HS-5 (cell line): Measurements from ENCODE around the gene NDUFB2.
"Not testable (repeated sequence)": the region's sequence is repeated elsewhere in the genome, so short reads cannot be mapped to it uniquely, and the experiment has no call there.

Experiments
- DNase-seq: peaks from one replicate; pipeline ENCODE4 v3.0.0-alpha.2; 2012; ENCODE audit warnings: low read depth

Gene NDUFB2

DNA sequence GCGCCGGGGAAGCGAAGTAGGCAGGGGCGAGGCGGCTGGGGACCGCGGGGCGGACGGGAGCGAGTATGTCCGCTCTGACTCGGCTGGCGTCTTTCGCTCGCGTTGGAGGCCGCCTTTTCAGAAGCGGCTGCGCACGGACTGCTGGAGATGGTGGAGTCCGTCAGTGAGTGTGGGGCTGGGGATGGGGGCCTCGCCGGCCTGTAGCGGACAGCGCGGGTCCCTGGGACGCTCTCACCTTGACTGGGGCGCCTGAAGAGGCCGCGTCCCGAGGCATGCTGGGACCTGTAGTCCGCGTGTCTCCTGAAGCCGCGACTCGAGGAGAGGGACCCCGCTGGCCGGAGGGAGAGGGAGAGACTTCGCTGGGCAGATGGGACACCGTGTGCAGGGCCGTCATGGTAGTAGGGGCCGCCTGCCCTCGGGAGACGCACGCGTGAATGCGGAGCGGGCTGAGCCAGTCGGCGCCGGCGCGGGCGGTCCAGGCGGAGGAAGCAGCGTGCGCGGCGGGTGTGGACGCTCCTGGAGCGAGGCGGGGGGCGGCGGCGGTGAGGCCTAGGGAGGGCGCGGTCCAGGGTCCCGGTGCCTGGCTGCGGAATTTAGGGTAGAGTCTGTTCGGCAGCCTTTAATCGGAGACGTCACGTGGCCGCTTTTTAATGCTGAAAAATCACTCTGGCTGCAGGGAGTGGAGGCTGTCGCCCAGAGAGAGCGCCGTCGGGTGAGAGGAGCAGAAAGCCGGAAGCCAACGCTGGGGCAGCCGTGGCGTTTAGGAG is at the start of gene NDUFB2:
TSS of gene NDUFB2 (plus strand) at position 29 of the 767 bp plus-strand sequence. CDS start at position 66, 37 bp downstream.
- DNase-seq, result peak; percentile 33

DNA sequence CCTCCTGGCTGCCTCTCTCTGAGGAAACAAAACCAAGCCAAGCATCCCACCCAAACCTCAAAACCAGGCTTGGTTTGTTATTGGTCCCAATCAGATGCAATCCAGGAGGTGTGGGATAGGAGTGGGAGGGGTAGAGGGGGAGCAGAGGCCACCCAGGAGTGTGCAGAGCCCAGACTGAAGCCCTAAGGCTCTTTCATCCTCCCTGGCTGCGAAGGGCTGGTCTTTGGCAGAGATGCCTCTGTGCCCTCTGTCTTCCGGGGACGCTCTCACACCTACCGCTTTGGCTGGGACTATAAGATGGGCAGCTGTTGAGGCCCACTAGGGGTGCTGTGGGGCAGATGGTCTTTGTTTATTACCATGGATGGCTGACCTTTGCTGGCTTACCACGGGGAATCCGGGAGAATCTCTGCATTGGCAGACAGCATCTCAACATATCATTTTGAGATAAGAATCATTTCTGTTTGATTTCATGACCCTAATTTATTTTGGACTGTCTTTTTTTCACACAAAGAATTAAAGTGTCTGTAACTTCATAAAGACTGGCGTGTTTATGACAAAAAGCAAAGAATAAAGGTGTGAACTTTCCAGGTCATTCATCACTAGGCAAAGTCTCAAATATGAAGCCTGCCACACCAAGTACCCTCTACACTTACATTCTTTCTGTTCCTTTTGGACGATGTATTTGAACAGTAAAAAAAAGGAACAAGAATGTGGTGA is 49.4 kb upstream of the NDUFB2 start:
- no peak for DNase-seq

DNA sequence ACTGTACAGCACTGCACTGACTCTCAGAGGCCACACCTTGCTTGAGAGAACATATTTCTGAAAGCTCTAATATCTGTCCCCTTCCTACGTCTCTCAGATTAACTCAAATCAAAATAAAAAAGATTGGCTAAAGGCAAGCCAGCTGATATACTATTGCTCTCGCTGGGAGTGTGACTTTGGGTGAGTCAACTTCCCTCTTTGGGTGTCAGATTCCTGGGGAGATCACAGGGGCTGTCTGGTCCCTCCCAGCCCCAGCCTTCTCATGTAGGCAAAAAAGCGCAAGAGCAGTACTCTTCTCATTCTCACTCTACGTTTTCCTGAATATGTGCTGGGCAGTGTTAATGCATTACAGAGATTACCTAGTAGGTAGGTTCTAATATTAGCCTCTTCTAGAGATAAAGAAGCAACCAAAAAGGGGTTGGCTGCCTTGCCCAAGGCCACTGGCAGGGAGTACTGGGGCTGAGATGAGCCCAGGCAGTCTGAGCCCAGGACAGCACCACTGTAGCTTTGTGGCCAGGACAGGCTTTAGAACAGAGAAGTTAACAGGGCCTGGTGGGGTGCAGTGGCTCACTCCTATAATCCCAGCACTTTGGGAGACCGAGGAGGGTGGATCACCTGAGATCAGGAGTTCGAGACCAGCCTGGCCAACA is 46.8 kb upstream of the NDUFB2 start:
- DNase-seq, result no peak

DNA sequence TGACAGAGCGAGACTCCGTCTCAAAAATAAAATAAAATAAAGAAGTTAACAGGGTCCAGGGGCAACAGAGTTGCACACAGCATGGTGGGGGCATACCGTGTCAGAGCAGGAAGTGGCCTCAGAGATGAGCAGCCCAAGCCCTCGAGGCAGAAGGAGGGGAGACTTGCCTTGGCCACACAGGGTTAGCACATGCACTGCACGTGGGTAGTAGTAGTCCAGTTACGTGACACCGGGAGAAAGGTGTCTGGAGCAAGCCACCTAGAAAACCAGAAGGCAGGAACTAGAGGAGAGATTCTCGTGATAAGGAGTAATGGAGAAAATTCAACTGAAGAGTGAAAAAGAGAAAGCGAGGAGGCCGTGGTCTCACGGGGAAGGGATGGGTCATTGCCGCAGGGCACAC is 46.1 kb upstream of the NDUFB2 start:
- no peak for DNase-seq

DNA sequence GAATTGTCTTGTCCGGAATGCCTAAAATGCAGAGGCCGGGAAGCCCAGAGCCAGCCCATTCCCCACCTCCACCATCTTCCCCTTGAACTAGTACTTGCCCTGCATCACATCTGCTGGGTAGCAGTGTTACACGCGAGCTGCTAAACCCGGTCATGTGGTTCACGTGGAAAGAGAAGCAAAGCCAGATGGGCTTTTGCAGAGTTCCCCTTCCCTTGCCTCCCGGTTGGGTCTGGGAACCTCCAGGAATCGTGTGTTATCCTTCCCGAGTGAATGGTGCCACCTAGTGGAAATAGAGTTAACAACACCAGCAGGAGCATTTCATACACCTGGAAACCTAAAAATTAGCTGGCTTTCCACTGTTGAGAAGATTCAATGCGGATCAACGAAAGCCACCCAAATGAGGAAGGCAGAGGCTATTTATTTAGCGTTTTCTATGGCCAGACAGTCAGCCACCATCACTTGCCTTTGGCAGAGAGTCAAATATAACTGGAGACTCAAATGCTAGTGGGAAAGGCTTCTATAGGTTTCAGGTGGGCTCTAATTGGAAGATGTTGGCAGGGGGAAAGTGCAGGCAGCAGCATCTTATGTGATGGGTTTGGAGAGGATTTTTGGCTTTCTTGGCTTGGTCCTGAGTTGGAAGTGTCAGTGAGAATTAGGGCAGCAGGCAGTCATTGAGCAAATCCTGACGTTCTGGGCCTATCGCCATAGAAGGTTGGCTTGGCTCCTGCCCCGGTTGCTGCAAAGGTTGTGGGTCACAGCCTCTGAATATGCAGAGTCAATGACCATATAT is 43.0 kb upstream of the NDUFB2 start:
- DNase-seq, result no peak

DNA sequence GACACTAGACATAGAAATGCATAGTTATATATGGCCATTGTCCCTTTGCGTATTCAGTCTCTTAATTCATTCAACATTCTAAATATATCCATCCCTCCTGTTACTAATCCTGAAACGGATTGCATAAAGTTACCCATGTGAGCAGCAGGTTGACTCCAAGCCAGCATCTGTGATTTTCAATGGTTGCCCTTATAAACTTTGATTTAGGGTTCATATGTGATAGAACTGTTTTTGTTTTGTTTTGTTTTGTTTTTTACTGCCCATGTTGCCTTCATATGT is 42.5 kb upstream of the NDUFB2 start:
- no peak for DNase-seq

DNA sequence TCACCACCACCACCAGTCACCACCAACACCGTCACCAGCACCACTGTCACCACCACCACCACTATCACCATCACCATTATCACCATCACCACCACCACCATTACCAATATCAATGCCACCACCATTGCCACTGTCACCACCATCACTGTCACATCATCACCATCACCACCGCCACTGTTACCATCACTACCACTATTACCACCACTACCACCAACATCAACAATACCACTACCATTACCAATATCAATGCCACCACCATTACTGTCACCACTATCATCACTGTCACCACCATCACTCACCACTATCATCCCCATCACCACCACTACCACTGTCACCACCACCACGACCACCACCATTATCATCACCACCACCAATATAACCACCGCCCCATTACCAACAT is 41.8 kb upstream of the NDUFB2 start:
- DNase-seq, result no peak

DNA sequence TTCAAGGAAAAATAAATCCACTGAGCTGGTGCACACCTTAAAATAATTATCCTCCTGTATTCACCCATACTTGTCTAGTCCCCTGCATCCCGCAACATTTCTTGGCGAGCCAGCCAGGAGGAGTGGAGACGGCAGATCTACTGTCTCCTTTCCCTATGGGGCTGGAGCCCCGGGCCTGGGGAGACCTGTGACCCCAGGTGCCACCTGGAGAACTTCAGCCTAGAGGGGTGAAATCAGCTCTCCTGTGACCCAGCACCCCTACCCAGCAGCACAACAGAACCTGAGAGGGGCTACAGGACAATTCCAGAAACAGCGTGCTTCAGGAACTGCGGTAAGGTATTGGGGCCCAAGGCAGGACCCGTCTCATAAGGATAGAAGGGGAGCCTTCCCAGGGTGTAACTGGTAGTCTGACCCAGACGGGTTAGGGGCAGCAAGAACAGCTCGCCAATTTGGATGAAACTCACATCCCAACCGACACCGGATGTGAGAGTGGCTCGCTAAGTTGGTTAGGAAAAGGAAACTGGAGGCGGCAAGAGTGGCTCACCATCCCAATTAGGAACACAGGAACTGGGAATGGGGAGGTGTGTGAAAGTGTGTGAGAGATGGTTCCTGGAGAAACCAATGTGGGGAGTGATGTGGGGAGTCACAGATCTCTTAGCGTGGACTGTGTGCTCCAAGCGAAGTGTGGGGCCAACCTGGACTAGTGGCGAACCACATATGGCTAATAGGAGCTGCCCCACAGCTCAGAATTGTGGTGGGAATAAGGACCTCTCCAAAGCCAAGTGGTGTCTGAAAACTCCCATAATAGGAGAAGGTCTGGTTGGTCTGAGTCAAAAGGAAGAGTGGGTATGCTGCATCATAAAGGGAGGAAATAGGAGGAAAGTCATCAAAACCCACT is 40.7 kb upstream of the NDUFB2 start:
- DNase-seq, result no peak

DNA sequence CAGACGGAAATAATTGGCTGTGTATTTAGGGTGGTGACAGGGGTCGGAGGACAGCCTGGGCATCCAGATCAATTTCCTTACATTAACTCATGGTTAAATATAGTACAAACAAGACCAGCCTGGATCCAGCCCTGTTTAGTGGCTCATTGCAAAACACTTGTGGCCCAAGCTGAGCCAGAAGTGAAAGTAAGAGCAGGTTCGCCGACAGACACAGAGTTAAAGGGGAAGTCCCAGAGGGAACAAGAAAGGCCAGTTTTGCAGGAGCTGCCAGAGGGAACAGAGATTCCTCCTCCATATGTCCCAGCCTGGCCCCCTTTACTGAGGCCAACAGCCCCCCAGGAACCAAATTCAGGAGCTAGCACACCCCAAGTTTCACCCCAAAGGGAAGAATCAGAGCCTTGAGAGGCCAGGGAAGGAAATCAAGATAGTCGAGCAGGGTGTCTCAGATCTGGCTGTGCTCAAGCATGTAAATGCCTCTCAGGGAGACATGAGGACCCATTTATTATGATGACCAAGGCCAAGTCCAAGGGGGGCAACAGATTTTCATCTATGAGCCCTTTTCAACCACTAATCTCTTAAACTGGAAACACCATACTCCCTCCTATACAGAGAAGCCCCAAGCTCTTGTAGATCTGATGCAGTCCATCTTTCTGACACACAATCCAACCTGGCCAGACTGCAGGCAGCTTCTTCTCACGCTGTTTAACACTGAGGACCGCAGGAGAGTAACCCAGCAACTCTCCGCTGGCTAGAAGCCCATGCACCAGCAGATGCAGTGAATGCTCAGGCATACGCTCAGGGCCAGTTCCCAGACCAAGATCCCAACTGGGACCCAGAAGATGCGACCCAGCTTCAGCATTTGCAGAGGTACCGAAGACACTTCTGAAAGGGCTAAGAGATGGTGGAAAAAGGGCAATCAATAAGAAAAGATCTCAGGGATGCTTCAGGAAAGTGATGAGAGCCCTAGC is 39.7 kb upstream of the NDUFB2 start:
- no peak for DNase-seq

DNA sequence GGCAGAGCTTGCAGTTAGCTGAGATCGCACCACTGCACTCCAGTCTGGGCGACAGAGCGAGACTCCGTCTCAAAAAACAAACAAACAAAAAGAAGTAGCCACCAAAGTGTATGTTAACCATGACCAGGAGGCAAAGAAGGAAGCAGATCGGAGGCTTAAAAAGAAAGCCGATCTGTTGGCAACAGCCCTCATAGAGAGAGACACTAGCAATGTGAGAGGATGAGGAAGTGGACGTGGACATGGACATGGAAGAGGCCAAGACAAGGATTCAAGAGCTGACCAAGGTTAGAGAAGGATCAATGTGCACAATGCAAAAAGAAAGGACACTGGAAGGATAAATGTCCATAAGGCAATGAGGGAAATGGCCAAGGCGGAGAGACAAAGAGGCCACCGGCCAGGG is 38.6 kb upstream of the NDUFB2 start:
- no peak for DNase-seq

DNA sequence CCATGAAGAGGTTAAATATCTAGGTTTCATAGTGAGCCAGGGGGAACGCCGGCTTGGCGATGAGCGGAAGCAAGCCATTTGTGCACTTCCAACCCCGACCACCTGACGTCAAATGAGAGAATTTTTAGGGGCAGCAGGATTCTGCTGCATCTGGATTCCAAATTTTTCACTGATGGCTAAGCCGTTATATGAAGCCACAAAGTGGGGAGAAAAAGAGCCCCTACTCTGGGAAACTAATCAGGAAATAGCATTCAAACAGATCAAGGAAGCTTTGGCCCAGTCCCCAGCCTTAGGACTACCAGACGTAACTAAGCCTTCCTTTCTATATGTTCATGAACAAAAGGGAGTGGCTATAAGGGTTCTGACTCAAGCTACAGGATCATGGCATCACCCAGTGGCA is 36.7 kb upstream of the NDUFB2 start:
- DNase-seq, result no peak

DNA sequence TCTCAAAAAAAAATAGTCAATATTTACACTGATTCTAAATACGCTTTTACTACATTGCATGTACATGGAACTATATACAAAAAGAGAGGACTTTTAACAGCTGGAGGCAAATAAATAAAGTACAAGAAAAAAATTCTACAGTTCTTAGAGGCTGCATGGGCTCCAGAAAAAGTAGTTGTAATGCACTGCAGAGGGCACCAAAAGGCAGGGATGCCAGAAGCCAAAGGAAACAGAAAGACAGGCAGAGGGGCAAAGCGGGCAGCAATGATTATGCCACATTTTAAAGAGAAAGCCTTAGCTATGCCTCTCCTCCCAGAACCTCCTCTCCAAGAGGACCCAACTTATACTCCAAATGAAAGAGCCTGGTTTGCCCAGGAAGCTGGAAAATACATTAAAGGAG is 35.4 kb upstream of the NDUFB2 start:
- DNase-seq, result no peak

DNA sequence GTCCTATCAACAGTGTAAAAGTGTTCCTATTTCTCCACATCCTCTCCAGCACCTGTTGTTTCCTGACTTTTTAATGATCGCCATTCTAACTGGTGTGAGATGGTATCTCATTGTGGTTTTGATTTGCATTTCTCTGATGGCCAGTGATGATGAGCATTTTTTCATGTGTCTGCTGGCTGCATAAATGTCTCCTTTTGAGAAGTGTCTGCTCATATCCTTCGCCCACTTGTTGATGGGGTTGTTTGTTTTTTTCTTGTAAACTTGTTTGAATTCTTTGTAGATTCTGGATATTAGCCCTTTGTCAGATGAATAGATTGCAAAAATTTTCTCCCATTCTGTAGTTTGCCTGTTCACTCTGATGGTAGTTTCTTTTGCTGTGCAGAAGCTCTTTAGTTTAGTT is 33.6 kb upstream of the NDUFB2 start:
- not testable (repeated sequence) for DNase-seq

DNA sequence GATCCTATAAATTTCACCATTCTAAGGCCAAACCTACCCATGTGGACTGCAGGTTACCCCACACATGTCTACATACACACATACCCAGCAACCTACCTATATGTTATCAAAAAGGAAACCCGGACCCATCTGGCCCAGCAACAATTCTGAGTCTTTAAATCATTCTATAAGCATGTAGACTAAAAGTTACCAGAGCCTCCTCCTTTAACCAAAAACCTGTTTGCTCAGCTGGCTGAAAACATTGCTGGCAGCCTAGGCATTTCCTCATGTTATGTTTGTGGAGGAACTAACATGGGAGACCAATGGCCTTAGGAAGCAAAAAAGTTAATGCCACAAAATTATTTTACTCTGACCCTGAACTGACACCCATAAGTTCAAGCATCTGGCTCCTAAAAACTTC is 29.0 kb upstream of the NDUFB2 start:
- DNase-seq, result no peak

DNA sequence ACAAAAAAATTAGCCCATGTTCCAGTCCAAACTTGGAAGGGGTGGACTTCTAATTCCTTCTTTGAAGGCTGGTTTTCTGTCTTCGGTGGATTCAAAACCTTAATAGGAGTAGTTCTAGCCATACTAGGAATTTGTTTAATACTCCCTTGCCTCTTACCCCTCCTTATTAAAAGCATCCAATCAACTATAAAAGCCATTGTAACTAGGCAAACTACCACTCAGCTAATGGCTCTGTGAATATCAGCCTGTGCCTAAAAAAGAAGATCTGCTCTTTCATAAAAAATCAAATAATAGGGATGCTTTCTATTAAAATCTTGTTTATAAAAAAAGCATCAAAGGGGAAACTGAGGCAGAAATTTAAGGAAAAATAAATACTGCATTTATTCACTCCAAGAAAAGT is 27.9 kb upstream of the NDUFB2 start:
- DNase-seq, result no peak

DNA sequence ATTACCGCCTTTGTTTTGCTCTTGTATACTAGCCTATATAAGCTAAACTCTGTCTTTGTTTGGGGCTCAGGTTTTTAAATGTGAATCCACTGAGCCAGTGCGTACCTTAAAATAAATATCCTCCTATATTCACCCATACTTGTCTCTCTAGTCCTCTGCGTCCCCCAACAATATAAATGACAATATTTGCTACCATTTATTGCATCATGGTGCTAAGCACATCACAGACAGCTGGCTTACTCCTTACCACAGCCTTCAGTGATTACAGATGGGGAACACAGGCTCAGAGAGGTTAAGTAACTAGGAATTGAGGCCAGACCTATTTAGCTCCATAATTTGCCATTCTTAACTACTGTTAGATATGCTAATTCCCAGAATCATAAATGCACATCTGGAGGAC is 27.2 kb upstream of the NDUFB2 start:
- no peak for DNase-seq

DNA sequence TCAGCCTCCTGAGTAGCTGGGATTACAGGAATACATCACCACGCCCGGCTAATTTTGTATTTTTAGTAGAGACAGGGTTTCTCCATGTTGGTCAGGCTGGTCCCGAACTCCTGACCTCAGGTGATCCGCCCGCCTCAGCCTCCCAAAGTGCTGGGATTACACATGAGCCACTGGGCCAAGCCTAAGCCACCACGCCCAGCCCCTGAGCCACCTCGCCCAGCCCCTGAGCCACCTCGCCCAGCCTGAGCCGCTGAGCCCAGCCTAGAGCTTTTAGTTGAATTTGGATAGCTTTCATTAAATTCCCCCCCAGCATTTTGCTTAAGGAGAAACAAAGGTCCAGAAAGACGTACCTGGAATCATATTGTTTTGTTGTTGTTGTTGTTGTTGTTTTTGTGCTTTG is 26.6 kb upstream of the NDUFB2 start:
- not testable (repeated sequence) for DNase-seq

DNA sequence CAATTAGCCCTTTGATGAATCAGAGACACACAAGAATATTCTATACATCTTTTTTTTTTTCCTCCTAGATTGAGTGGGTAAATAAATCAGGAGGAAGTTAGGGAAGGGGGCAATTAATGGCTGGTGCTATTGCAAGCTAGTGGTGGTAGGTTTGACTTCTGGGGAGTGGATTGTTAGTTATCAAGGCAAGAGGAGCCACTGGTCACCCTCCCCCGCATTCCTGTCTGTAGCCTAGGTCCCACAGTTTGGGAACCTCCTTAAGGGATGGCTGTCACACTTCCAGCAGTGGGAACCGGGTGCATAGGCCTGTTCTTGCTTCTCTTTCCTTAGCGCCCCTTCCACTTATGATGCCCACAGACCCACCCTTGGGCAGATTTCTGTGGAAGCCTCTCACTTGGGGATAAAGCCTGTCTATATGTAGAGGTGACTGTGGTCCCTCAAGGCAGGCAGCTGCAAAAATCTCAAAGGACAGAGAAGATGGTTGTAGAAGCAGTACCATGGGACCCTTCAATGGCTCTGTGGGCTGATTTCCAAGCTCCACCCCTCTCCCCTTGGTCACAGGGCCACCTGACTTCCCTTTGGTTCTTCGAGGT is 26.1 kb upstream of the NDUFB2 start:
- no peak for DNase-seq

DNA sequence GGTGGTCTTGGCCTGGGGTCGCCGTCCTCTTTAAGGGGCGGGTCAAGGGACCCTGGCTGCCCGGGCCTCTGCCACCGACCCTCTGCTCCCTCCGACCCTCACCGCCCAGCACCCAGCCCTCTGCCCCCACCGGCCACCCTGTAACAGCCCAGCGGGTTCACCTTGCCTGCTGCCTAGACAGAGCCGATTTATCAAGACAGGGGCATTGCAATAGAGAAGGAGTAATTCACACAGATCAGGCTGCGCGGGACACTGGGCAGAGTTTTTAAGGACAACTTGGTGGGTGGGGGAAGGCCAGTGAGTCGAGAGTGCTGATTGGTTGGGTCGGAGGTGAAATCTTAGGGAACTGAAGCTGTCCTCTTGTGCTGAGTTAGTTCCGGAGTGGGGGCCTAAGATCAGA is 24.5 kb upstream of the NDUFB2 start:
- no peak for DNase-seq
